Germinal center (tissue), 1 donor: ENCODE results near the gene RPL18A.

Experiments used
- DNase-seq: peaks from one replicate; pipeline ENCODE4 v3.0.0; 2012; ENCODE audit warnings: mixed read lengths, low spot score

RPL18A gene

GRCh38 chr19:17859533-17860330 lies at the start of gene RPL18A:
Gene RPL18A, plus strand, starts transcription at chr19:17859910. Its CDS starts 47 bp downstream, at chr19:17859957.
- peak; percentile 98 for DNase-seq

GRCh38 chr19:17811103-17811502 lies 48.6 kb upstream of the RPL18A start:
- DNase-seq, result no peak

- no peak for DNase-seq
These were observed 48.0 kb upstream of the RPL18A start for GRCh38 chr19:17811681-17812080.

DNA sequence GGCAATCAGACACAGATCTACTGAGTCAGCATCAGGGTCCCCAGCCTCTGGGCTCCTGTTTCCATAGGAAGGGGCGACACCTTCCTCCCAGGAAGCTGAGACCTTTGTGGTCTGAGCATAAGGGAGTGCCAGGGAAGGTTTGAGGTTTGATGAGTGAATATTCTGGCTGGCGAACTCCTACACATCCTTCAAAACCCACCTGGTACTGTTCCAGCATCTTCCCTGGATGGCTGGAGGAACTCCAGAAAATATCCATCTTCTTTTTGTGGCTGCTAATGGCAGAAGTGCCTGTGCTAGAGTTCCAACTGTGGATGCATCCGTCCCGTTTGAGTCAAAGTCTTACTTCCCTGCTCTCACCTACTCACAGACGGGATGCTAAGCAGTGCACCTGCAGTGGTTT lies 47.6 kb upstream of the RPL18A start:
- no peak for DNase-seq

DNA sequence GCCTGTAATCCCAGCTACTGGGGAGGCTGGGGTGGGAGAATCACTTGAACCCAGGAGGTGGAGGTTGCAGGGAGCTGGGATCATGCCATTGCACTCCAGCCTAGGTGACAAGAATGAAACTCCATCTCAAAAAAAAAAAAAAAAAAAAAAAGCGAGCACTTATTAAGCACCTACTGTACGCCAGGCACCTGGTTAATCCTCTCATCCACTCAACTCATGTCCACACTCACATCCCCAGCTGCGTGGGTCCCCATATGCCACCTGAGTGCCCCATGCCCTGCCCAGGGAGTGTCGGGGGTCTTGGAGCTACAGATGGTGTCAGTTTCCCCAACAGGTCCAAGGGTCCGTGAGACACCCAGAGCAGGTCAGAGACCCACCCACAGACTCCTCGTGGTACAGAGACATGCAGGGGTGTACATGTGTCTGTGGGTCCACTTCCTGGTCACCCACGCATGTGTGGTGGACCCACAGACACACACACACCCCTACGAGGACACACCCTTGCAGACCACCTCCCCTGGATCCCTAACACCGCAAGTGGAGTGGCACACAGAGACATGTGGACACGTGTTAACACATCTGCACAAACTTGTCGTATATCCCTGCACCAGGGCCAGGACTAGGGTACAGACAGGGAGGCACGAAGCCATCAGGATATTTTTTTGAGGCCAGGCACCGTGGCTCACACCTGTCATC lies 41.9 kb upstream of the RPL18A start:
- DNase-seq, result no peak

- DNase-seq, result no peak
These were observed 38.5 kb upstream of the RPL18A start, which contains the start of gene INSL3 for GRCh38 chr19:17821190-17821589. Gene INSL3, minus strand, starts transcription at chr19:17821519. Its CDS starts 13 bp downstream, at chr19:17821506.

GRCh38 chr19:17824339-17824738 lies 35.4 kb upstream of the RPL18A start:
- no peak for DNase-seq

- DNase-seq, result no peak
These were observed 33.1 kb upstream of the RPL18A start for GRCh38 chr19:17826508-17827056.

DNA sequence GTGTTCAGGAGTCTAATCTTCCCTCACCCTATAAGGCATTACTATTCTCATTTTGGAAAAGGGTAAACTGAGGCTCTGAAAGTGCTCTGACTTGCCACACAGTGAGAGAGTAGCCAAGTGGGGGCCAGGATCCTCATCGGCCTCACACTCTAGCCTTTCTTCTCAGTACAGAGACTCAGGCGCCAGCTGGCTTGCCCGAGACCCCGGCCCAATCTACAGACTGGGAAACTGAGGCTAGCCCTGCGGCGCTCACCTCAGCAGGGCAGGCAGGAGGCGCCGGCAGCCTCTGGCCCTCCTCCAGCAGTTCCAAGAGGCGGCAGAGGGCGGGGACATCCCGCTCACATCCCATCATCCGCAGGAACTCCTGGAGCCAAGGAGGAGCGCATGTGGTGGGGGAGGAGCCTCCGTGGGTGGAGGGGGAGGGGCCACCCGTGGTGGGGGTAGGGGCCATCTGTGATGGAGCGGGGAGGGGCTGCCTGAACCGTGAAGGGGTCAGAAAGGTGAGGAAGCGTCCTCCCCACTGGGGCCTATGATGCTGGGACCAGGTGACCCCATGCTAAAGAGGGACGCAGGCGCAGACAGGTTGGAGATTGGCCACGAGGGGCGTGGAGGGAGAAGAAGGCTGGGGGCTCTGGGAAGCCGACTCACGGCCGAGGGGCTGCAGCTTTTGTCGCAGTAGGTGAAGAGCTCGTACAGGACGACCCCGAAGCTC lies 29.7 kb upstream of the RPL18A start:
- no peak for DNase-seq

DNA sequence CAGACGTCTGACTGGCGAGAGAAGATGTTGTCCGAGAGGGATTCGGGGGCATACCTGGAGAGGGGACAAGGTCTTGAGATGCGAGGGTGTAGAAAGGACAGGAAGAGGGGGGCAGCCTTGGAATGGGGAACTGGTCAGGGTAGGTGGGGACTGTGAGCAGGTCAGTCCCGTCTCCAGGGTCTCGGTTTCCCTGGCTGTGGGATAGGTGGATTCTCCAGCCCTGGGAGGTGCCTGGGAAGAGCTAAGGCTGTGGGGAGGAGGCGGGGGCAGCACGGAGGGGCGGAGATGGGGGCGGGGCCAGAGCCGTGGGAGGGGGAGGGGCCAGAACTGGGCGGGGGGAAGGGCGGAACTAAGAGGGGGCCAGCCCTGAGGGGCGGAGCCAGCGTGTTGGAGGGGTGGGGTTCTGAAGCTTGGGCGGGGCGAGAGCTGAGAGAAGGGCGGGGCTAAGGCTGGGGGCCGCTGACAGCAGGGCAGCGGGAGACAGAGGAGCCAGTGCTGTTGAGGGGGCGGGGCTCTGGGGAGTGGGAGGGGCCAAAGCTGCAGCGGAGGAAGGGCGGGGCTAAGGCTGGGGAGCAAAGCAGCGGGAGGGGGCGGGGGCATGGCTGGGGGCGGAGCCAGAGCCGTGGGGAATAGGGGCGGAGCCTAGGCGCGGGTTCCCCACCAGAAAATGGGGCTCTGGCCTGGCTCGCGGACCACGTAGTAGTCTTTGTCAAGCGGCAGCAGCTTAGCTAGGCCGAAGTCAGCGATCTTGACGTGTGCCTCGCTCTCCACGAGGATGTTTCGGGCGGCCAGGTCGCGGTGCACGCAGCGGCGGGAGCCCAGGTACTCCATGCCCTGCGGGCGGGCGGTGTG lies 28.9 kb upstream of the RPL18A start:
- DNase-seq, result peak; percentile 62

DNA sequence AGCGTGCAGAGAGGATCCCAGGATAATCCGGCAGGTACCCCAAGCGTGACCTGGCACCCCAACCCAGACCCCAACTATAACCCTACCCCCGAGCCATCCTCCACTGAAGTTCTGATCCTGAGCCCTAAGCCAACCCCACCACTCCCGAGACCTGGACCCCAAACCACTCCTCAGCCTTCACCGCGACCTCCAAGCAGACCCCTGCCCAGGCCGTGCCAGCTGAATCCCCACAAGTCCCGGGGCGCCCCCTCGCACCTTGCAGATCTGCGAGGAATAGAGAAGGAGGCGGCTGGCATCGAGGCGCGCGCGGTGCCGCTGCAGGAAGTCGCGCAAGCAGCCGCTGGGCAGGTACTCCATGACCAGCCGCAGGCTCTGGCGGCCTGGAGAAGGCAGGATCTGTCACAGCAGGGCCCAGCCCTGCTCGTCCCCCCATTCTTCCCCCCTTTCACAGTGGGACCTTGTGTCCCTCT lies 28.3 kb upstream of the RPL18A start:
- DNase-seq, result no peak

GRCh38 chr19:17832443-17833208 lies 27.1 kb upstream of the RPL18A start:
- DNase-seq, result no peak

DNA sequence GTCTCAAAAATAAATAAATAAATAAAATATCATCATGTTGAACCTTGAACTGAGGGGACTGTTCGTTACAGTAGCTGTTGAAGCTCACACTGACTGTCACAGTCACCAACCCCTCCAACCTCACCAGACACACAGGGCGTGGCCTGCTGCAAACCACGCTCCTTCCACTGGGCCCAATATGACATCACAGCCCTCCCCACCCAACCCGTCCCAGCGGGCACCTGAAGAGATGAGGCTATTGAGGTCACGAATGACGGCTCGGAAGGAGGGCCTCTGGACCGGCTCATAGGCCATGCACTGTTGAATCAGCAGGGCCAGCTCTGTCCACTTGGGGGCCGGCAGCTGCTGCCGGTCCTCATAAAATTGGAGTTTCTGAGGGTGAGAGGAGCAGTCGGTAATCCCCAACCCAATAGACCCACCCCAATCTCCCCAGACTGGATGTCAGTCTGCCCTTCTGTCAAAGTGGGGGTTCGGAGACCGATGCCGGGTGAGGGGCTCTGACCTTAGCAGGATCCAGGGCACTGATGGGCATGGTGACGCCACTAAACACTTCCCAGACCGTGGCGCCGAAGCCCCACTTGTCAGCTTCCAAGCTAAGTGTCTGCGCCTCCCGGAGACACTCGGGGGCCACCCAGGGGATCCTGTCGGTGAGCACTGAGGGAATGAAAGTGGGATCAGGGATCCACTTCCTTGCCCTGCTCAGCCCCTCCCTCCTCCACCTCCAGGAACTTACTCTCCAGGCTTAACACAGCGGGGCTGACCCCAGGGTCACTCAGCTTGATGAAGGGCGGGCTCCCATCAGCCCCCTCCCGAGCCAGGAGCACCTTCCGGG lies 25.1 kb upstream of the RPL18A start:
- no peak for DNase-seq

- no peak for DNase-seq
These were observed 24.3 kb upstream of the RPL18A start for GRCh38 chr19:17835182-17836006.

- no peak for DNase-seq
These were observed 23.2 kb upstream of the RPL18A start for GRCh38 chr19:17836530-17836929.

GRCh38 chr19:17837972-17838371 lies 21.7 kb upstream of the RPL18A start:
- no peak for DNase-seq

DNA sequence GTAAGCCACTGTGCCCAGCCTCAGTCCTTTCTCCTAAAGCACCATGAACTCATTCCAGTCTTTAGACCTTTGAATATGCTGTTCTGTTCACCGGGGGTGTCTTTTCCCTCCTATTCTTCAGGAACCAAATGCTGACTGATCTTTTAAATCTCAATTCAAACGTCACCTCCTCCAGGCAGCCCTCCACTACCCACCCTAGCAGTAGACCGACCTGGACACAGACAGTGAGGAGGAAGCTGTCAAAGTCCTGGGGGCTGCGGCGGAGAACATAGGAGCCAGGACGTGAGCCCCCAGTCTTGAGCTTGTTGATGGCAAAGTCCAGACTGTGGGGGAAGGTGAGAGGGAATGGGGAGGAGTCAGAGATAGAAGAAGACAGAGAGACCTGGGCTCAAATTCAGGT lies 19.7 kb upstream of the RPL18A start:
- DNase-seq, result no peak

DNA sequence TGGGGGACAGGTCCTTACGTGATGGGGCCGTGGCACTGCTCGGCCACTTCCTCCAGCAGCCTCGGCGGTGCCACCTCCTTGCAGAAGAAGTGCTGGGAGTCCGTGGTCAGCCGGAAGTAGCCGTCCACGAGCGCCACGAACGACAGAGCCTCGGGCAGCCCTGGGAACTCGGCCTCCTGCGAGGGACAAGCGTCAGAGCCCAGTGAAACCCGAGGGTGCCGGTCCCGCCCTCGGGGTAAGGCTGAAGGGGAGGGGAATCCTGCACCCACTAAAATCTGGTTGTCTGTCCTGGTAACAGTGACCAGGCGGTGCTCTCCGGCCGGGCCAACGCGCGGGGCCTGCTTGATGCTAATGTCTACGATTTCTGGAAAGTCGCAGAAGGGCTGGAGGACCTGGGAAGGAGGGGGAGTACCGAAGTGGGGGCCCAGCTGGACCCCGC lies 18.3 kb upstream of the RPL18A start:
- DNase-seq, result no peak
